HUES64 (cell line): ENCODE measurements around the gene PRPF31.

Source experiments
- H3K27ac ChIP-seq: 2 replicates; pipeline ENCODE4 v1.7.0; 2013; ENCODE audit warnings: low read depth, low read length, inconsistent platforms
- H3K27me3 ChIP-seq: 2 replicates; pipeline ENCODE4 v1.6.1; 2013; ENCODE audit warnings: mild to moderate bottlenecking, low read length; ENCODE audit not compliant: insufficient read depth
- H3K36me3 ChIP-seq: 2 replicates; pipeline ENCODE4 v1.6.1; 2013; ENCODE audit warnings: mild to moderate bottlenecking, low read length; ENCODE audit not compliant: insufficient read depth
- H3K4me1 ChIP-seq: 2 replicates; pipeline ENCODE4 v1.6.1; 2013; ENCODE audit warnings: mild to moderate bottlenecking, low read length, moderate library complexity; ENCODE audit not compliant: insufficient read depth
- H3K4me3 ChIP-seq: 2 replicates; pipeline ENCODE4 v1.5.1; 2013; ENCODE audit warnings: mild to moderate bottlenecking, low read length, moderate library complexity
- H3K9ac ChIP-seq: 2 replicates; pipeline ENCODE4 v1.6.1; 2013; ENCODE audit warnings: mild to moderate bottlenecking, low read depth, low read length
- H3K9me3 ChIP-seq: 2 replicates; pipeline ENCODE4 v1.6.1; 2013; ENCODE audit warnings: low read depth, low read length; ENCODE audit not compliant: insufficient read depth
- WGBS: fragments of 150-250, 120-280 bp; methylation state at CpG from one replicate; pipeline ENCODE4 v1.1.7; 2013; ENCODE audit warnings: missing lambda C conversion rate; 5-methylcytosine and 5-hydroxymethylcytosine counted together

Gene PRPF31

GRCh38 chr19:54147676-54148075 is 32.1 kb downstream of the PRPF31 start:
- H3K9me3 ChIP-seq = no peaks in the 10 kb centered on the region
- H3K27me3 ChIP-seq = no peaks in the 10 kb centered on the region
- H3K36me3 ChIP-seq = peaks cover 97% of the 10 kb centered on the region
- H3K4me3 ChIP-seq = no peak overlapping the region
- WGBS = 96% methylated on average over 3 of the region's 3 CpGs
- no peak overlapping the region for H3K27ac ChIP-seq
- no peaks in the 10 kb centered on the region for H3K4me1 ChIP-seq
- no peak overlapping the region for H3K9ac ChIP-seq

DNA sequence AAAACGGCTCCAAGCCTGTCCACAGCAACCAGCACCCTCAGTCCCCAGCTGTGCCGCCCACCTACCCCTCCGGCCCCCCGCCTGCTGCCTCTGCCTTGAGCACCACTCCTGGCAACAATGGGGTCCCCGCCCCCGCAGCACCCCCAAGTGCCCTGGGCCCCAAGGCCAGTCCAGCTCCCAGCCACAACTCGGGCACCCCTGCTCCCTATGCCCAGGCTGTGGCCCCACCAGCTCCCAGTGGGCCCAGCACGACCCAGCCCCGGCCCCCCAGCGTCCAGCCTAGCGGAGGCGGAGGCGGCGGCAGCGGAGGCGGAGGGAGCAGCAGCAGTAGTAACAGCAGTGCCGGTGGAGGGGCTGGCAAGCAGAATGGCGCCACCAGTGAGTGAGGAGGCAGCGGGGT is 32.6 kb downstream of the PRPF31 start:
- Histone ChIP-seq H3K9ac (no peak overlapping the region), H3K27me3 (no peaks in the 10 kb centered on the region), H3K27ac (no peak overlapping the region), H3K4me3 (no peak overlapping the region), H3K9me3 (no peaks in the 10 kb centered on the region), H3K36me3 (peaks cover 97% of the 10 kb centered on the region), H3K4me1 (no peaks in the 10 kb centered on the region)
- WGBS = 92% methylated on average over 19 of the region's 19 CpGs

DNA sequence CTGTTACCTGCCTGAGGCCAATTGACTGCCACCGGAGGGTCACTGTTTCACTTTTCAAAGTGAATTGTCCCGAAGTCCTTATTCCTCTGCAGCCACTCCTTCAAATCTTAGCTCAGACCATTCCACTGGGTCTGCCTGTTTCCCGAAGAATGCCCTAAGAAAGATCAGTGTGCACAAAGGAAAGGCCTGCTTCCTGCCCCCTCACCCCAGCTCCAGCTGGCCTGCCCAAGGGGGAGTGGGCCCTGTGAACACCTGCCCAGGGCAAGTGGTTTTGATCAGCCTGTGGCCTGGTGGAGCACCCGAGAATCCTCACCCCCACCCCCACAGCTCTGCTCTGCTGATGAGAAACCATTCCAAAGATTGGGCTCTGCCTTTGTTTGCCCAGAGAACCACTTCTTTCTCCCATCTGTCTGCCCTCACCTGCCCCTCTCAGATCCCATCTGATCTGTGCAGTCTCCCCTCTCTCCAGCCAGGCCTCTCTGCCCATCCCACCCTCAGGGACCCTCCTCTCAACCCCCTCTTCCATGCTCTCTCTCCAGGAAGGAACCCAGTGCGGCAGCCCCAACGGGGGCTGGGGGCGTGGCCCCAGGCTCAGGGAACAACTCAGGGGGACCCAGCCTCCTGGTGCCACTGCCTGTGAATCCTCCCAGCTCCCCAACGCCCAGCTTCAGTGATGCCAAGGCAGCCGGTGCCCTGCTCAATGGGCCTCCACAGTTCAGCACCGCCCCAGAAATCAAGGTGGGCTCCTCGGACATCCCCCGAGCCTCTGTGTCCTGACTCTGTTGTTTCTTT is 33.7 kb downstream of the PRPF31 start:
- H3K27ac ChIP-seq = no peak overlapping the region
- H3K4me1 ChIP-seq = no peaks in the 10 kb centered on the region
- no peak overlapping the region for H3K4me3 ChIP-seq
- 92% methylated on average over 12 of the region's 12 CpGs for WGBS
- no peaks in the 10 kb centered on the region for H3K9me3 ChIP-seq
- H3K27me3 ChIP-seq = no peaks in the 10 kb centered on the region
- H3K9ac ChIP-seq = no peak overlapping the region
- H3K36me3 ChIP-seq = peaks cover 97% of the 10 kb centered on the region

GRCh38 chr19:54151362-54152035 is 35.9 kb downstream of the PRPF31 start:
- peaks cover 92% of the 10 kb centered on the region for H3K36me3 ChIP-seq
- 93% methylated on average over 23 of the region's 23 CpGs for WGBS
- H3K9me3 ChIP-seq = no peaks in the 10 kb centered on the region
- H3K27ac ChIP-seq = no peak overlapping the region
- H3K4me3 ChIP-seq = no peak overlapping the region
- no peaks in the 10 kb centered on the region for H3K27me3 ChIP-seq
- H3K9ac ChIP-seq = no peak overlapping the region
- no peaks in the 10 kb centered on the region for H3K4me1 ChIP-seq

GRCh38 chr19:54152267-54152666 is 36.7 kb downstream of the PRPF31 start:
- no peaks in the 10 kb centered on the region for H3K9me3 ChIP-seq
- H3K36me3 ChIP-seq = peaks cover 92% of the 10 kb centered on the region
- 94% methylated on average over 12 of the region's 12 CpGs for WGBS
- H3K4me1 ChIP-seq = no peaks in the 10 kb centered on the region
- no peaks in the 10 kb centered on the region for H3K27me3 ChIP-seq
- no peak overlapping the region for H3K27ac ChIP-seq
- H3K4me3 ChIP-seq = no peak overlapping the region
- H3K9ac ChIP-seq = no peak overlapping the region

- no peaks in the 10 kb centered on the region for H3K4me1 ChIP-seq
- no peak overlapping the region for H3K9ac ChIP-seq
- H3K27ac ChIP-seq = no peak overlapping the region
- no peaks in the 10 kb centered on the region for H3K27me3 ChIP-seq
- peaks cover 86% of the 10 kb centered on the region for H3K36me3 ChIP-seq
- no peak overlapping the region for H3K4me3 ChIP-seq
- WGBS = 92% methylated on average over 24 of the region's 25 CpGs
- no peaks in the 10 kb centered on the region for H3K9me3 ChIP-seq
Measured at GRCh38 chr19:54152878-54153524, 37.4 kb downstream of the PRPF31 start.

DNA sequence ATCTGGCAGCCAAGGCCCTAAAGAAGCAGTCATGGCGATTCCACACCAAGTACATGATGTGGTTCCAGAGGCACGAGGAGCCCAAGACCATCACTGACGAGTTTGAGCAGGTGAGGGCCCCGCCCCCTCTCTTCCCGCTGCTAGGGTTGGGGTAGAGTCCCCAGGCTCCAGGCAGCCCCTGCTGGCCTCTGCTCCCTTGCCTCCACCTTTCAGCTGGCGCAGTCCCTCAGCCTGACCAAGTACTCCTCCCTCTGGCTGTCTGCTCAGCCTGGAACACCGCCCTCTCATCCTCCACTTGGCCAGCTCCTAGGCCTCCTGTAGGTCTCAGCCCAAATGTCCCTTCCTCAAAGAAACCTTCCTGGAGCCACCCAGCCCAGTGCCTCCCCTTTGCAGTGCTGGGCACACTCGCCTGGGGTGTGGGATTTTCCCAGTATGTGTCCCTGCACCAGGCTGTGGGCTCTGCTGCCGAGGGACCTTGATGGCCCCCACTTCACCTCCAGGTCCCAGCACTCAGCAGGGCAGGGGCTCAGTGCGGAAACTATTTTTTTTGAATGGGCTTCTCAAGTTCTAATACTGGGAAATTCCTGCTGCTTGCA is 38.3 kb downstream of the PRPF31 start:
- Histone ChIP-seq H3K4me3 (no peak overlapping the region), H3K36me3 (peaks cover 80% of the 10 kb centered on the region), H3K4me1 (peaks cover 5% of the 10 kb centered on the region; the same call in 1 of the 2 replicates), H3K9me3 (no peaks in the 10 kb centered on the region), H3K27me3 (no peaks in the 10 kb centered on the region), H3K27ac (no peak overlapping the region), H3K9ac (no peak overlapping the region)
- WGBS = 91% methylated on average over 10 of the region's 10 CpGs

DNA sequence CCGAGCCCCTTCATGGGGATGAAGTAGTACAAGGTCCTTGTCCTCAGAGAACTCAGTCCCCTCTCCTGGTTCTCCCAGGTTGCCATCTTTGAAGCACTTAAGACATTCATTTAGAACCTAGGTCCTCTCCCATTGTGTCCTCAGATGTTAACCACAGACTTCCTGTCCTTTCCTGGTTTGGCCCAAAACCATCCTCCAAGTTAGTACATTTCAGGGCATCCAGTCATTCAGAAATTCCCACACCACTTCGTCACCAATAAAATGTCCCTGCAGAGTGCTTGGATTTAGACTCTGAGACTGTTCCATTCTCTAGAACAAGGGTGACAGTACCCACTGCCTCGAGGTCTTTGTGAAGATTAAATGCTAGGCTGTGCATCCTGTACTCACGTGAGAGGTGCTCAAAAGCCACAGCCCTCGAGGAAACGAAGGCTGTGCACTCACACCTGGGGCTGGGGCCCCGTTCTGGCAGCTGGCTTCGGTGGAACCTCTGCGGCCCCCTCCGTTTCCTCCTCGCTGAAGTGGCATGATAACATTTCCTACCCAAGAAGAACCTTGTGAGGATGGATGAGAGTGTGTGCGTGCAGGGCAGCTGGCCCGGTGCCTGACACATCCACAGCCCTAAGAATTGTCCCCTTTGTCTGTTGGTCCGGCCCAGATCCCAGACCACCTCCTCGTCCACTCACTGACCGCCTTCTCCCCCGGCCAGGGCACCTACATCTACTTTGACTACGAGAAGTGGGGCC is 39.2 kb downstream of the PRPF31 start:
- Histone ChIP-seq H3K4me1 (peaks cover 5% of the 10 kb centered on the region; the same call in 1 of the 2 replicates), H3K4me3 (no peak overlapping the region), H3K9me3 (no peaks in the 10 kb centered on the region), H3K36me3 (peaks cover 71% of the 10 kb centered on the region), H3K9ac (no peak overlapping the region), H3K27me3 (no peaks in the 10 kb centered on the region), H3K27ac (no peak overlapping the region)
- 95% methylated on average over 18 of the region's 18 CpGs for WGBS

DNA sequence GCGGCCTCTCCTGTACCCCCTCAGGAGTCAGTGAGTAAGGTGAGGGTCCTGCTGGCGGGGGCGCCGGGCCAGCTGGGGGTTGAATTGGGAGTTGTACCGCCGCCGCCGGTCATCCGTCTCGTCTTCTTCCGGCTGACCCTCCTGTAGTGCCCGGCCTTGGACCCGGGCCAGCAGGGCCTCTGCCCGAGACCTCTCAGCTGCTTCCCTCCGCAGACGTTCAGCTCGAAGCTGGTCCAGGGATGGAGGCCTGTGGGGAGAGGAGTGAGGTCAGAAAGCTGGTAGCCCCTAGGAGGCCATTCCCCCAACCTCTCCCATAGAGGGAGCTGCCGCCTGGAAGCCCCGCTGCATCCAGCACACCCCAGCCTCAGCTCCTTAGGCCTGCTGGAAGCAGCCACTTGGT is 40.1 kb downstream of the PRPF31 start:
- peaks cover 7% of the 10 kb centered on the region; the same call in 1 of the 2 replicates for H3K4me1 ChIP-seq
- no peak overlapping the region for H3K9ac ChIP-seq
- H3K9me3 ChIP-seq = no peaks in the 10 kb centered on the region
- 95% methylated on average over 18 of the region's 19 CpGs for WGBS
- no peaks in the 10 kb centered on the region for H3K27me3 ChIP-seq
- no peak overlapping the region for H3K4me3 ChIP-seq
- peaks cover 62% of the 10 kb centered on the region for H3K36me3 ChIP-seq
- no peak overlapping the region for H3K27ac ChIP-seq

DNA sequence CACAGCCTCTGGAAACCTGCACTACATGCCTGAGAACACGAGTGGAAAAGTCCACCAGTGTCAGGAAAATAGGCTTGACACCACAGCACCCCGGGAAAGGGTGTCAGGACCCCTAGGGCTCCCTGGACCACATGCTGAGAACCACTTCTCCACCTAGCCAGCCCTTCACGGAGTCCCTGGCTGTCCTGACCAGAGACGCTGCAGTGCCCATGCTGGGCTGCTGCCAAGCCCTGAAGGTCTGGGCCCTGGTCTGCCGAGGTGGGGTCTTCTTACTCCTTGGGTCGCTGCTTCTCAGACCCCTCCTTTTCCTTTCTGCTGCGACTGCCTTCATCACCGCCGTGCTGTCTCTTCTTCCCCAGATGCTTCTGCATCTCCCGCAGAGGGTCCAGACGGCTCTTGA is 40.9 kb downstream of the PRPF31 start:
- 94% methylated on average over 11 of the region's 11 CpGs for WGBS
- Histone ChIP-seq H3K27ac (no peak overlapping the region), H3K9ac (no peak overlapping the region), H3K4me1 (peaks cover 11% of the 10 kb centered on the region; the same call in 1 of the 2 replicates), H3K9me3 (no peaks in the 10 kb centered on the region), H3K4me3 (no peak overlapping the region), H3K27me3 (no peaks in the 10 kb centered on the region), H3K36me3 (peaks cover 55% of the 10 kb centered on the region)
